Amniotic stem cell (primary cell): ENCODE results near the gene OGFR.

Experiments
- DNase-seq: peaks from one replicate; lab custom pipeline; 2025; lab: John Stamatoyannopoulos, UW

OGFR gene

DNA sequence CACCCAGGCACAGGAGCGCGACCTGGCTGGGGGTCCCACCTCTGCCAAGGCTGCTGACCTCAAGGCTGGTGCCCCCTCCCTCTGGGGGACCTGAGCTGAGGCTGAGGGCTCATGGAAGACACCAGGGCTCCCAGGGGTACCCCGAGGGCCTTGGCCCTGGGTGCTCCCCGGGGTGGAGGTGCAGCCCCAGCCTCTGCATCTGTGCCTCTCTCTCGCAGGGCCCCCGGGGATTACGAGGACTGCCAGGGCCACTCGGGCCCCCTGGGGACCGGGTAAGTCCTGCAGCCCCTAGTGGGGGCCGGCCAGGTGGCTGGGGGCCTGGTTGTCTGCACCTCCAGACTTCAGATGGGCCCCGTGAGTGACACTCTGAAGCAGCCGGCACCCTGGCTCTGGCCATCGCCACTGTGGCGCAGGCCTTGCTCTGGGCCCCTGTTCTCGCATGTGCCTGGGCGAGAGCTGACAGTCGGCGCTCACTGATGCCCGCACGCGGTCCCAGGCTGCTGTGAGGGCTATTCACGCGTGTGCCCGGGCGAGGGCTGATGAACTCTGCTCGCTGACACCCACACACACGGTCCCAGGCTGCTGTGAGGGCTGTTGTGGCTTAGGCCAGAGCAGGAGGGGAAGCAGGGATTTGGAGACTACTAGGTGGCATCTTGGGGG is 21.5 kb downstream of the OGFR start:
- no peak for DNase-seq

DNA sequence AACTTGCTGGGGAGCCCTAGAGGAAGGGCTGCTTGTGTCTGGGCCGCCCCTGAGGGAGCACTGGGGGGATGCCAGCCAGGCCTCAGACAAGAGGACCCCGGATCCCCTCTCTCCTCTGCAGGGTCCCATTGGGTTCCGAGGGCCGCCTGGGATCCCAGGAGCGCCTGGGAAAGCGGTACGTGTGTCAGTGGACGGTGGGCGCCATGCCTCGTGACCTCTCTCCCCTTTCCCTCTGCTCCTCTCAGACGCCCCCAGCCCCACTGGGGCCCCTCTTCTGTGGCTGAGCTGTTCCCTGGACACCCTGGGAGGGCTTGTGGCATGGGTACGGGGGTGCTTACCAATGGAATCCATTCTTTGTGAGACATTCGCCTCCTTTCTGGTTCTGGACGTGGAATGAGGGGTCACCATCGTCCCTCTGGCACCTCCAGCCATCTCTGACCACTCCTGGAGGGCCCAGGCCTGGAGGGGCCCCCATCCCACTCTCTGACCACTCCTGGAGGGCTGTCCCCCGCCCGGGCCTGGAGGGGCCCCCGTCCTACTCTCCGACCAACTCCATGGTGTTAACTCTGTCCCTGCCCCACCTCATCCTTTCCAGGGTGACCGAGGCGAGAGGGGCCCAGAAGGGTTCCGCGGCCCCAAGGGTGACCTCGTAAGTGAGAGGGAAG is 22.1 kb downstream of the OGFR start:
- DNase-seq, result no peak

DNA sequence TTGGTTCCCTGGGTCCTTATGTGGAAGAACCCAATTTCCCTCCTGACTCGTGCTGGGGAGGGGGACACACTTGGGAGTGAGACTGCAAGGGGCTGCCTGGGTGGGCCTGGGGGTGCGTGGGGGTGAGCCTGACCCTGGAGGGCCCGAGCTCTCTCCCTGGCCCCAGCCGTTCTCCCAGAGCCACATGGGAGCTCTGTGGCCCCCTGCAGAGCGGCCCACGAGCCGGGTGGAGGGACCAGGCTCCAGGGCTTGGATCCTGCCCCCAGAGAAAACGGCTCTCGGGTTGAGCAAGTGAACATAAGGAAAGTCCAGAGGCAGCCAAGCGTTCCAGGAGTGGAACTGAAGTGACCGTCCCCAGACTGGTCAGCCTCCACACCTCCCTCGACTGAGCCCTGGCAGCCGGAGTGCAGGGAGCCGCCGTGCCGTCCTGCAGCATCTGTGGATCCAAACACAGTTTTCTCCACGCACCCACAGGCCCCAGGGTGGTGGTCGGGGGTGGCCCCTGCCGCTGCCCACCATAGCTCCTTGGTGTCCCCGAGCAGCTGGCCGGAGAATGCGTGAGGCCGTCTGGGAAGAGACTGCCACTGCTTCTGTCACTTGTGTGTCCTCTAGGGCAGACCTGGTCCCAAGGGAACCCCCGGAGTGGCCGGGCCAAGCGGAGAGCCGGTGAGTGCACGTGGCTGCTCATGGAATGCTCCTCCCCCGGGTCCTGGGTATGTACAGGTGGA is 22.8 kb downstream of the OGFR start:
- no peak for DNase-seq

DNA sequence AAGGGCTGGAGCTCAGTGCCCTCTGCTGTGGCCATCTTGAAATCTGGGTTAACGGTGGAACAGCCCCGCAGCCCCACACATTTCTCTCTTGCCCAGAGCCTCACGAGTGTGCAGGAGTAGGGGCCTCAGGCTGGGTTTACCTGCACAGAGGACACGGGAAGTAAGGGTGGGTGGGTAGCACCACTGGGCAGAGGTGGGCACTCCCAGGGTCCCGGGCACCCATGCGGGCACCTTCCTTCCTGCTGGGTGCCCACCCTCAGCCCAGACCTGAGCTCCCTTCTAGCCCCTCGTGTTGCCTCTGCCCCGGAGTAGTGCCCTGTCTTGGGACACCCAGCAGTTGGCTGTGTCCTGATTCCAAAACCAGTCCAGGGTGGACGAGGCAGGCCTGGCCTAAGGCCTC is 23.4 kb downstream of the OGFR start:
- DNase-seq, result no peak

DNA sequence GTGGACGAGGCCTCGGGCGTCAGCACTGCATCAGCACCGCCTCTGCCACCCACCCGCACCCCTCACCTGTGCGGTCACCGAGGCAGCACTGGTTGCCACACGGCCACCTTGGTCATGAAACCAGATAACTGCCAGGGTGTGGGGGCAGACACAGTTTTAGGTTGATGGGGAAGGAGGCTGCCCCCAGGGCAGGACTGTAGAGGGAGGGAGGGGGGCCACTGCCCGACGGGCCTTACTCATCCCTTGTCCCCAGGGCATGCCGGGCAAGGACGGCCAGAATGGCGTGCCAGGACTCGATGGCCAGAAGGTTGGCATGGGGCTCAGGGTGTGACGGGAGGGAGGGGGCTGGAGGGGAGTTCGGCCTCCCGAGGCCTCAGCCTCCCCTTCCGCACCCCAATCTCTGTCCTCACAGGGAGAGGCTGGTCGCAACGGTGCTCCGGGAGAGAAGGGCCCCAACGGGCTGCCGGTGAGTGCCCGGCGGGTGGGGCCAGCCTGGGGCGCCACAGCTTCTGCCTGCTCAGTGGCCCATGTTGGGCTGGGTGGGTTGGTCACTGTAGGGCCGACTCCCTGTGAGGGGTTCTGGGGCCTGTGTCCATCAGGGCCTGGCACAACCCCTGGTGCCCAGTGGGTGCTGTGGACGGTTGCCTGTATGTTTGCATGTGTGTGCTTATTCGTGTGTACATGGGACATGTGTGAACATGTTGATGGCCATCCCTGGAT is 24.0 kb downstream of the OGFR start:
- DNase-seq, result no peak

DNA sequence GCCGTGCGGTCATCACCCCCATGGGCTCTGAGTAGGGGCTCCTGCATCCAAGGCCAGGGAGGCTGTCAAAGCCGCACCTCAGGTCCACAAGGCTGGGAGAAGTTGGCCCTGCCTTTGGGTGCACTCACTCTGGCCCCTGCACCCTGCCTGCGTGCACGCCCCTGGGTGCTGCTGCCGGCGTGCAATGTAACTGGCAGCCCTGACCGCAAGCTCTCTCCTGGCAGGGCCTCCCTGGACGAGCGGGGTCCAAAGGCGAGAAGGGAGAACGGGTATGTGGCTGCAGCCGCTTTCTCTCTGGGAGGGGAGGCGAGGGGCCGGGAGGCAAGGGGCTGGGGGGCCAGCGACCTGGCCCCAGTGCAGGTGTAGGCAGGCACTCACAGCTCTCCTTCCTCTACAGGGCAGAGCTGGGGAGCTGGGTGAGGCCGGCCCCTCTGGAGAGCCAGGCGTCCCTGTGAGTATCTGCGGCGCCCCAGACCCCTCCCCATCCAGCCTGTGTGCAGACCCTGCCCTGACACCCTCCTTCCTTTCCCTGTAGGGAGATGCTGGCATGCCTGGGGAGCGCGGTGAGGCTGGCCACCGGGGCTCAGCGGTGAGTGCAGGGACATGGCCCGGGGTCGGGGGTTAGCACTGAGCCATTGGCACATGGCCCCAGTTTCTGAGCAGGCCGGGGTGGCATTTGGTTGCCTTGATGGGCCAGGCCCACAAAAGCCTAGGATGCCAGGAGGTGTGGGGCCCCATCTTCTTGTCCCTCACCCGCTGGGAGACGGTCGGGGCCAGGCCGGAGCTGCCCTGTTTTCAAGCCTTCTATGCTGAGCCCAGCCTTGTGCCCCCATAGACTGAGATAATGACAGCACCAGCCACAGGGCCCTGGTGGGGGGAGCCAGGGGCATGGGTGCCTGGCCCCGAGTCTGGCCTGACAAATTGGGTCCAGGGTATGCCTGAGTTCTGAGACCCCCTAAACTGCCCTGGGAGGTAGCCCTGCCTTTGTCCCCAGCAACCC is 24.9 kb downstream of the OGFR start:
- DNase-seq, result no peak

DNA sequence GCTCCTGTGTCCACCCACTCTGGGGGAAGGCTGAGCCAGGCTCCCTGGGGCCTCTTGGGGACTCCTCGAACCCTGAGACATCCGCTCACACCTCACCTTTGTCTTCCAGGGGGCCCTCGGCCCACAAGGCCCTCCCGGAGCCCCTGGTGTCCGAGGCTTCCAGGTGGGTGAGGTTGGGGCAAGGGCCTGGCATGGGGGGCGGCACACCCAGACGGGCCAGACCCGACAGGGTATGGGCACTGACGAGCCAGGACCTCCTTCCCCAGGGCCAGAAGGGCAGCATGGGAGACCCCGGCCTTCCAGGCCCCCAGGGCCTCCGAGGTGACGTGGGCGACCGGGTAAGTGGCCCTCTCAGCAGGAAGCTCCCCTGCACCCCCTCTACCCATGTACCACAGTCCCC is 25.6 kb downstream of the OGFR start:
- no peak for DNase-seq

DNA sequence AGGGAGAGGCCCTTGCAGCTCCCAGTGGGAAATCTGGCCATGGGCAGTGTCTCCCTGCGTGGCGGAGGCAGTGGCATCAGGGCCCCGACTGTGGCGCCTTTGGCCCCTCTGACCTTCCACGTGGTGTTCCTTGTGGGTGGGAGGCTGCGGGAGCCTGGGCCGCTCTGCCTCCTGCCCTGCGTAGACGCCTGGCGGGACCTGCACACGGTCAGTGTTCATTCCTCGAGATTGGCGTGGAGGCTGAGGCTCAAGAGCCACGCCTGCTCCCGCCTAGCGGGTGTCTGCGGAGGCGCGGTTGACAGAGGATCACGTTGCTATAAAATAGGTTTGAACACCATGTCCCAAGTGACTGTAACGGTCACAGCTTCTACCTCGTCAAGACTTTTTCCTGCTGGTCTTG is 26.2 kb downstream of the OGFR start:
- no peak for DNase-seq

DNA sequence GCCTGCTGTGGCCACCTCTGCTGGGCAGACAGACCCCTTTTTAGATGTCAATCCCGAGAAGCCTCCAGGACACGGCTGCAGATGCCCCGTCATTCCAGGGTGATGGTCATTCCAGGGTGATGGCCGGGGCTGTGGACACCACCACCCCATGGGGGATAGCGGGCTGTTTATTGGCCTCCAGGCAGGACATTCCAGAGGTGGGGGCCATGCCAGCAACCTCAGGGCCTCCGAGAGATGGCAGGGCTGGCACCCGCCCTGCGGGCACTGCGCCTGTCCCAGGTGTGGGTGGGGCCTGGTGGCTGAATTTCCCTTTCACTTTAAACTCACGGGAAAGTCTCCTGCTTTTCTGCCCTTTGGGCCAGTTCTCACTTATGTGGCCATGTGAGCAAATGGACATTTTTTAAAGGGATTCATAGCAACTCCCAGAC is 26.7 kb downstream of the OGFR start:
- DNase-seq, result no peak

DNA sequence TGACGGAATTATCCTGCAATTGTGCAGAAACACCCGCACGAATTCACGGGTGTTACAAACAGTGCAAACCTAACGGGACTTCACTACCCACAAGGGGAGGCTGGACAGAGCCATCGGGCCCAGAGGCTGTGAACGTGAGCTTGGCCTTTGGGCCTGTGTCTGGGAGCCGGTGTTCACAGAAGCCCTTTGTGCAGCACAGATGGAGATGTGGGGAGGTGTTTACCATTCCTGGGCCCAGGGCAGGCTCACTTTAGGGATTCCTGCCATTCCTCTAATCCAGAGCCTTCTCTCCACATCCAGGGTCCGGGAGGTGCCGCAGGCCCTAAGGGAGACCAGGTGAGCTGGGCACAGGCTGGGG is 27.2 kb downstream of the OGFR start:
- DNase-seq, result no peak

DNA sequence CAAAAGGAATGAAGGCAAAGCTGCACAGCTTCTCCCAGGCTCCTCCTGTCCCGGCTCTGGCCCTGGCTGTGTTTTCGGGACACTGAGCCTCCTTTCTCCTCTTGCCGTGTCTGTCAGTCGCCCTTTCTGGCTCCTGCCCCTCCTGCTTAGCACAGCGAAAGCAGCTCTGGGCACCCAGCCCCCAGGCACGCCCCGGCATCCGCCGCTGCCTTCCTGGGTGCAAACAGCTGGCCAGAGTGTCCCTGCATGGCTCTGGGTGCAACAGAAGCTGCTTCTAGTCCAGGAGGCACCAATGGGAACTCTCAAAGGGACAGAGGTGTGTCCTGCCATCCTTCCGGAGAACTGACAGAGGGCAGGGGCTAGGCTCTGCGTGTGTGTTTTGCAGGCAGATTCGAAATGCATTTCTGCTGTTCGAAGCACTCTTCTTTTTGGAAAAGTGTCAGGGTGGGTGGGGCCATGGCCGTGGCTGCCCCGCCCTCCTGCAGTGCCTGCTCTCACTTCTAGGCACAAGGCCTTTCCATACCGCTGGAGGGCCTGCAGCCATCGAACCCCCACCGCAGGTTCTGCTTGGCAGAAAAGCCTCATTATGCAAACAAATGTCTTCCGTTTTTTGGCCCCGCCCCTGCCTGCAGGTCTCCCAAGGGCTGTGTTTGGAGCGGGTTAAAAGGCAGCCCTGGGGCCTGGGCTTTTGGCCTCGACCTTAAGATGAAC is 27.7 kb downstream of the OGFR start:
- DNase-seq, result no peak

DNA sequence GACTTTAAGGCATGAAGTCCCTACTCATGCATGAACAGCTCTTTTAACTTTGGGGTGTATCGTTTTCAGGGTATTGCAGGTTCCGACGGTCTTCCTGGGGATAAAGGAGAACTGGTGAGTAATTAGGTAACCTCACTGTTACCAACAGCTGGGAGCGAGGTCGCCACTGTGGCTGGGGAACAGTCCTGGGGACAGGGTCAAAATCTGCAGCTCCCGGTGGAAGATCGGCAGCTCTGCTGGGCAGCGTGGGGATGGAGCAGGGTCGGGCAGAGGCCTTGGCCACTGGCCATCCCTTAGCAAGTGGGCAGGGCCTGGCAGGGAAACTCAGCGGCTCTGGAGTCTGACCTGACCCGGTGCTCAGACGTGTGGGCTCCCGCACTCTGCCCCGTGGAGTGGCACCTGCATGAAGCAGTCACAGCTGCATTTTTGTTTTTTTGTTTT is 28.3 kb downstream of the OGFR start:
- DNase-seq, result no peak

DNA sequence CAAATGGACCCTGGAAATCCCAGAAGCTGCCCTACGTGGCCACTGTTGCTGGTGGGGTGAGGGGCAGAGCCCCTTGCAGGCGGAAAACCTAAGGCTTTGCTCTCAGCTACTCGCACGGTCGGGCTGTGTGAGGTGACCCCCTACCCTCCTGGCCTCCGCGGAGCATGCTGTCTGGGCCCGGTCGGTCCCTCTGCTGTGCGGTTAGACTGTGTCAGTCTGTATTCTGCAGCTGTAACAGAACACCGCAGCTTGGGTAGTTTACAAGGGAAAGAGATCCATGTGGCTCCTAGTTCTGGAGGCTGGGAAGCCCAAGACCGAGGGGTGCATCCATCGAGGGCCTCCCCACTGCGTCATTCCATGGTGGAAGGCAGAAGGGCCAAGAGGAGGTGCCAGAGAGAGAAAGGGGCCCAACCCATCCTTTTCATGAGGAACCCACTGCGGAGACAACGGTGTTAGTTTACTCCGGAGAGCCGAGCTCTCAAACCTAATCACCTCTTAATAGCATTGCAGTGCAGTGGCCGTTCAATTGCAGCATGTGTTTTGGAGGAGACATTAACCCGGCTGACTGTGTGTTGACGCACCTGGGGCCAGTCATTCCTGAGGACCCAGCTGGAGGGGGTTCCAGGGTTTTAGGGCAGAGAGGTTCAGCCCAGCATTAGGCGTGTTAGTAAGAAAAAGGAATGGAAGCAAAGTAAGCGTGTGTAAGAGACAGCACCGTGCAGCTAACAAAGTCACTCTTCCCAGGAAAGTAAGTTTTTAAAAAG is 30.5 kb downstream of the OGFR start:
- no peak for DNase-seq

DNA sequence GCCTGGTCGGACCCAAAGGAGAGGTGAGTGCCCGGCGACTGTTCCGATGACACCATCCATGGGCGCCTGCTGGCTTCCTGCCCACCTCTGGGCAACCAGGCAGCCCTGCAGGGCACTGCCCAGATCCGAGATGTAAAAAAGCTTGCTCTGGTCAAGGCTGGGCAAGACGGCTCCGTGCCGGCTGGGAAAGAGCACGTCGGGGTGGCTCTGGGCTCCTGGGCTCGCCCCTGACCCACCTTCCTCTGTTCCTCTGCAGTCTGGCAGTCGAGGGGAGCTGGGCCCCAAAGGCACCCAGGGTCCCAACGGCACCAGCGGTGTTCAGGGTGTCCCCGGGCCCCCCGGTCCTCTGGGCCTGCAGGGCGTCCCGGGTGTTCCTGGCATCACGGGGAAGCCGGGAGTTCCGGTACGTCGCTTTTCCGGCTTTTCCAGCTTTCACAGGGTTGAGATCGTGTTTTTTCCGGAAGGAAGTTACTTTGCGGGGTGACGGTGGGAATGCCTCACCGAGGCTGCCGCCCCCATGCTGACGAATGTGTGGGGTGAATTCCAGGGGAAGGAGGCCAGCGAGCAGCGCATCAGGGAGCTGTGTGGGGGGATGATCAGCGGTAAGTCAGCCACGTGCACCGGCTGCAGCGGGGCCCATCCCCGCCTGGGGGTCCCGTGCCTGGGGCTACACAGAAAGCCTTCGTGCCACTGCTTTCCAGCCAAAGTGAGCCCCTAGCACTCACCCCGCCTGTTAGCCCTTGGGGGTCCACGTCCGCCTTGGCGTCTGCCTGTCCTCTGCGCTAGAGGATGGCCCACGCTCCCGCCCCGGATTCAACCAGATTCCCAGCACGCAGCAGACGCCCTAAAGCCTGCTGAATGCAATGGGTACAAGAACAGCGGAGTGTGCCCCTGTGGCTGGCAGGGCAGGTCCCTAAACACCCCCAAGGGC is 31.6 kb downstream of the OGFR start:
- DNase-seq, result no peak

DNA sequence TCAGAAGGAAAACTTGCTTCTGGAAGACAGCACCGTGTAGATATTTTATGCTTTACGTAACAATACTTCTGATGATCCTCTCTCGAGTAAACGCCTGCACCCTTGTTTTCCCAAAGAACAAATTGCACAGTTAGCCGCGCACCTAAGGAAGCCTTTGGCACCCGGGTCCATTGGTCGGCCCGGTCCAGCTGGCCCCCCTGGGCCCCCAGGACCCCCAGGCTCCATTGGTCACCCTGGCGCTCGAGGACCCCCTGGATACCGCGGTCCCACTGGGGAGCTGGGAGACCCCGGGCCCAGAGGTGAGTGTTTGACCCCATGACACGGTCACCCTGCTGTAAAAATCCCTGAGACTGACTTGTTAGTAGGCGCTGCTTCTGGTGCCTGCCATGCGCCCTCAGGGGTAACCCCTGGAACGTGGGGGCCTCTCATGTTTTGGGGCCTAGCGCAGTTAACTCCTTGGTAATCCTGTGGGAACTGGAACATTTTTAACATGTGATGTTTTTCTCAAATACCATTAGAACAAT is 32.4 kb downstream of the OGFR start:
- DNase-seq, result no peak

DNA sequence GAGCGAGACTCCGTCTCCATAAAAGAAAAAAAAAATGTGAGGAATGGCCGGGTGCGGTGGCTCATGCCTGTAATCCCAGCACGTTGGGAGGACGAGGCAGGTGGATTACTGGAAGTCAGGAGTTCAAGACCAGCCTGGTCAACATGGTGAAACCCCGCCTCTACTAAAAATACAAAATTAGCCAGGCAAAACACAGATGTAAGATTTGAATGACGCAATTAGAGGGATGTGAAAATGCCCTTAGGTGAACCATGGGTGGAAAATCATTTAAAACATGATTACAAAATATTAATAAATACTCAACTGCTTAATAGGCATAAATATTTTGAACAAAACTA is 33.1 kb downstream of the OGFR start:
- no peak for DNase-seq

DNA sequence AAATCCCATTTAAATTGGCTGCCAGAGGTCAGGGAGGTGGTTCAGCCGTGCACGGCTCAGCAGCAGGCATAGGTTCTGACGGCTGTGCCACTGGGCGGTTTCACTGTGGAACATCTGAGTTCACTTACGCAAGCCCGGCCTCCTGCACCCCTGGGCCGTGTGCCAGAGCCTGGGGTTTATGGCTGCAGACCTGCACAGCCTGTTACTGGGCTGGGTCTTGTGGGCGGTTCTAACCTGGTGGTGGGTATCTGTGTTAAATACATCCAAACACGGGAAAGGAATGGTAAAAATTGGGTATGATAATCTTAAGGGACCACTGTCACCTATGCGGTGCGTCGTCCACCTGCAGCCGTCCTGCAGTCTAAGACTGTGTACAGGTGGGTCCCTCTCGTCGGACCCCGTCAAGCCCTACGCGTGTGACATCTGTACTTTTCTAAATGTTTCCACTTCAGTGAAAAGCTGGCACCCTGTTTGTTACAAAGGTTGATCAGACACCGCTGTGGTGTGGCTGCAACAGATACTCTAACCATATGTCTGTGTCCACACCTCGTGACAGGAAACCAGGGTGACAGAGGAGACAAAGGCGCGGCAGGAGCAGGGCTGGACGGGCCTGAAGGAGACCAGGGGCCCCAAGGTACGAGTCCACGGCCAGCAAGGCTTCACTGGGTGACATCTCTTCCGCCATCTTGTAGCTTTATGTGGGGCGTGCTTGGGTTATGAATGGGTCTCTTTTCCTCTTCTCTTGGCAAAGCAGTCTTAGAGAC is 33.7 kb downstream of the OGFR start:
- DNase-seq, result no peak

DNA sequence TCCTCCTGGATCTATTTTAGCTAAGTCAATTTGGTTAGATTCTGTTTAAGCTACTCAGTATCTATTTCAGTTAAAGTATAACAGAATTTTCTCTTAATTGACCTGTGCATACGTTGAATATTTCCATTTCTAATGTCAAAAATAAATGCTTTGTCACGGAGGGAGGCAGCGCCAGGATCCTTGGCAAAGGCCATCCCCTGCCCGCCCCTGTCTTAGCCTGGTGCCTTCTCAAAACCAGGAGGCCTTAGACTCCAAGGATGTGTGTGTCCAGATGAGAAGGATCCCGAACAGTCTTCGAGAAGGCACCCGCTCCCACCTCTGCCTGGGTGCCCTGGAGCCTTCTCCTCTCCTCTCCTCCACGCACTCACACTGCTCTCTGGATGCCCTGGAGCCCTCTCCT is 34.6 kb downstream of the OGFR start:
- no peak for DNase-seq
